GM12892 (cell line): Measurements from ENCODE around the gene CIBAR2.

Source experiments
- POLR2A ChIP-seq: IDR thresholded peaks from 2 replicates; pipeline ENCODE4 v1.6.1; 2011; ENCODE audit warnings: low read depth, low read length, control low read depth
- POLR2AphosphoS5 ChIP-seq: IDR thresholded peaks from 2 replicates; pipeline ENCODE4 v1.6.1; 2011; ENCODE audit warnings: low read depth, low read length, control low read depth
- TAF1 ChIP-seq: IDR thresholded peaks from 2 replicates; pipeline ENCODE4 v1.6.1; 2011; ENCODE audit warnings: low read depth, mild to moderate bottlenecking, control low read depth, low read length, borderline replicate concordance

DNA sequence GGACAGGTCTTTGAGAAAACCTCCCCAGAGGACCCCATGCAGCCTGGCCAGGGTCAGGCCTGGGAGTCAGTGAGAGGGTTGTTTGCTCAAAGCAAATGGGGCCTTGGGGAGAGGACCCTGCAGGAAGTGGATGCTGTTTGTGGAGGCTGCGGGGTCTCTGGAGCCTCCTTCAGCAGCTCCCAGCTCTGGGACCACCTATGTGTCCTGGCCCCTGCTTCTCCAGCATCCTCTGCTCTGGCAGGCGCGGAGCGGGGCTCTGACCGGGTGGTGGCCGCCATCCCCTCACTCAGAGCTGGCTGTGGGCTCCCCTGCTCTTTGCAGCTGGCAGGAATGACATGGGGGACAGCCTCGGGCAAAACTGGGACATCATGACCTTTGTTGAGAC, 29.8 kb upstream of the CIBAR2 start:
- TF ChIP-seq TAF1 (no peak), POLR2A (no peak), POLR2AphosphoS5 (no peak)
